Lower lobe of right lung (tissue), 2 donors: ENCODE data around the gene CFAP100. TPM values are rescaled to one million over a fixed set of nuclear protein-coding genes. Genes with fewer than 3 reads are reported as not detected.

Experiments used
- ATAC-seq, 2 donors: fragments of 200-7000 bp; cut with Tn5 transposase; one replicate each; pipeline ENCODE4 v1.9.1; 2020 to 2022; ENCODE audit warnings: mild to moderate bottlenecking in 2 of 2, moderate library complexity in 2 of 2
- DNase-seq: peaks from one replicate; pipeline ENCODE4 v3.0.0-alpha.2; 2020
- H3K27ac ChIP-seq: fragments of 200-600 bp; one replicate; pipeline ENCODE4 v1.8.0; 2022
- H3K27me3 ChIP-seq: fragments of 200-600 bp; one replicate; pipeline ENCODE4 v1.8.0; 2022; ENCODE audit warnings: low read depth
- H3K36me3 ChIP-seq: fragments of 200-600 bp; one replicate; pipeline ENCODE4 v1.8.0; 2022; ENCODE audit warnings: mild to moderate bottlenecking
- H3K4me1 ChIP-seq: fragments of 200-600 bp; one replicate; pipeline ENCODE4 v1.8.0; 2022
- H3K4me3 ChIP-seq: fragments of 200-600 bp; one replicate; pipeline ENCODE4 v1.8.0; 2022; ENCODE audit warnings: mild to moderate bottlenecking
- H3K9me3 ChIP-seq: fragments of 200-600 bp; one replicate; pipeline ENCODE4 v1.8.0; 2022
- CTCF ChIP-seq: fragments of 200-600 bp; IDR thresholded peaks from one replicate; pipeline ENCODE4 v1.8.0; 2022; ENCODE audit warnings: antibody characterized with exemption, mild to moderate bottlenecking
- intact Hi-C: fragments of 100-400 bp; cut with DNase I; formaldehyde crosslinking; loops from one replicate; pipeline ENCODE4 v1.11.0; 2022
- total RNA-seq: library from RNA; stranded (reverse); fragmentation: NEBNext Ultra II Directional; extraction: Animal tissue kit (Norgen Biotek cat#: 25700); gene quantifications from one replicate; pipeline ENCODE4 v1.2.1, GENCODE V29; 2021
- donor health status: DM: no; HTN: yes; CAD: no; lungs with severe emphysema.

The CFAP100 gene
- total RNA-seq, 1 donor from 2014 or later, result 21.5 TPM

GRCh38 chr3:126484148-126484547 lies 89.4 kb downstream of the CFAP100 start:
- no peak for ATAC-seq

GRCh38 chr3:126484662-126485061 lies 90.0 kb downstream of the CFAP100 start:
- Histone ChIP-seq H3K27me3 (no peaks in the 10 kb centered on the region), H3K4me1 (no peaks in the 10 kb centered on the region), H3K36me3 (no peaks in the 10 kb centered on the region), H3K4me3 (no peak overlapping the region), H3K27ac (no peak overlapping the region), H3K9me3 (no peaks in the 10 kb centered on the region)
- DNase-seq (peak; percentile 26), ATAC-seq (no peak)
- TF ChIP-seq CTCF, result no peak
- intact Hi-C loops, result no loop called here

More at GRCh38 chr3:126484148-126484547, 89.4 kb downstream of the CFAP100 start:
- Histone ChIP-seq H3K4me1 (no peaks in the 10 kb centered on the region), H3K9me3 (no peaks in the 10 kb centered on the region), H3K36me3 (no peaks in the 10 kb centered on the region), H3K4me3 (no peak overlapping the region), H3K27ac (no peak overlapping the region), H3K27me3 (no peaks in the 10 kb centered on the region)
- no peak for DNase-seq
- intact Hi-C loops, result no loop called here
- TF ChIP-seq CTCF, result no peak

- DNase-seq (no peak), ATAC-seq (no peak)
- no peak overlapping the region for H3K4me3 ChIP-seq
- H3K27me3 ChIP-seq, result no peaks in the 10 kb centered on the region
- H3K27ac ChIP-seq, result no peak overlapping the region
- TF ChIP-seq CTCF, result no peak
- no peaks in the 10 kb centered on the region for H3K36me3 ChIP-seq
- intact Hi-C loops, result no loop called here
- H3K9me3 ChIP-seq, result no peaks in the 10 kb centered on the region
- H3K4me1 ChIP-seq, result no peaks in the 10 kb centered on the region
These were observed 90.6 kb downstream of the CFAP100 start for GRCh38 chr3:126485176-126485897.

- no peaks in the 10 kb centered on the region for H3K9me3 ChIP-seq
- H3K27me3 ChIP-seq, result no peaks in the 10 kb centered on the region
- DNase-seq (no peak), ATAC-seq (no peak)
- no peak overlapping the region for H3K27ac ChIP-seq
- intact Hi-C loops, result no loop called here
- no peaks in the 10 kb centered on the region for H3K4me1 ChIP-seq
- H3K4me3 ChIP-seq, result no peak overlapping the region
- H3K36me3 ChIP-seq, result no peaks in the 10 kb centered on the region
- TF ChIP-seq CTCF, result no peak
These were observed 91.2 kb downstream of the CFAP100 start for GRCh38 chr3:126485956-126486355.

Other genes with a start within 250 kb of the CFAP100 start
- 2.8 TPM for gene ALDH1L1, start 214.3 kb upstream of the CFAP100 start, total RNA-seq
- 40.1 TPM for gene KLF15, start 37.5 kb upstream of the CFAP100 start, total RNA-seq
- gene ZXDC, start 81.0 kb downstream of the CFAP100 start, total RNA-seq, result 40.4 TPM
- not detected for gene UROC1, start 122.9 kb downstream of the CFAP100 start, total RNA-seq
- gene CHST13, start 129.2 kb downstream of the CFAP100 start, total RNA-seq, result 1.5 TPM
- gene C3orf22, start 164.0 kb downstream of the CFAP100 start, total RNA-seq, result not detected